Measurements from ENCODE around the gene KCTD15. TPM values are rescaled to one million over a fixed set of nuclear protein-coding genes. Genes with fewer than 3 reads are reported as not detected.

KCTD15 gene
- polyA plus RNA-seq, 1 donor (not counting 4 experiments of a cell fraction or from before 2014, with no cell fraction given) = 16.2 TPM

GRCh38 chr19:33826521-33826920 is 29.9 kb downstream of the KCTD15 start:
- dilution Hi-C loops (cut with MboI; ENCODE audit: extremely low pct_ligation_motif_present, low sequenced_read_pairs) = no loop called here
- H3K9me3 ChIP-seq (ENCODE audit: control insufficient read depth, low read depth, low read length) = no peaks in the 10 kb centered on the region
- no peak overlapping the region for H3K27ac ChIP-seq (ENCODE audit: control insufficient read depth, insufficient read depth, low read length)
- no peak for TF ChIP-seq CTCF (optimal IDR thresholded peaks at IDR 0.05 in 1 of 3, IDR thresholded peaks at IDR 0.05 in 1 of 3, conservative IDR thresholded peaks at IDR 0.05 in 1 of 3; ENCODE audit: extremely low read depth in 1 of 3, insufficient read depth in 2 of 3, low read length in 3 of 3)
- TF ChIP-seq EZH2 (IDR thresholded peaks at IDR 0.05; ENCODE audit: low read length) = no peak
- no peaks in the 10 kb centered on the region for H3K36me3 ChIP-seq (ENCODE audit: control insufficient read depth in 2 of 2, extremely low read depth in 1 of 2, insufficient read depth in 2 of 2, low read length in 2 of 2)
- no peaks in the 10 kb centered on the region for H3K79me2 ChIP-seq (ENCODE audit: control insufficient read depth, insufficient read depth, low read length)
- H3K4me1 ChIP-seq (ENCODE audit: control insufficient read depth, extremely low read depth, insufficient read depth, low read length) = peaks cover 8% of the 10 kb centered on the region
- no peaks in the 10 kb centered on the region for H4K20me1 ChIP-seq (ENCODE audit: control insufficient read depth, extremely low read depth, insufficient read depth, low read length)
- no peak overlapping the region for H2AFZ ChIP-seq (ENCODE audit: control insufficient read depth, low read length)
- H3K4me2 ChIP-seq (ENCODE audit: control insufficient read depth, extremely low read depth, insufficient read depth, low read depth, low read length) = no peak overlapping the region
- no peak for DNase-seq (ENCODE audit: low read depth, low spot score)
- H3K9me1 ChIP-seq (ENCODE audit: control insufficient read depth, extremely low read depth, insufficient read depth, low read length) = no peaks in the 10 kb centered on the region
- H3K27me3 ChIP-seq (ENCODE audit: control insufficient read depth, extremely low read depth, insufficient read depth, low read length) = no peaks in the 10 kb centered on the region
- no peak overlapping the region for H3K9ac ChIP-seq (ENCODE audit: control insufficient read depth, extremely low read depth, insufficient read depth, low read length)
- H3K4me3 ChIP-seq (ENCODE audit: control insufficient read depth in 2 of 3, extremely low read depth in 1 of 3, insufficient read depth in 2 of 3, low read depth in 1 of 3, low read length in 3 of 3) = no peak overlapping the region
- no peak for FAIRE-seq

GRCh38 chr19:33828266-33829075 is 31.8 kb downstream of the KCTD15 start:
- dilution Hi-C loops (cut with MboI; ENCODE audit: extremely low pct_ligation_motif_present, low sequenced_read_pairs) = no loop called here
- Histone ChIP-seq H4K20me1 (ENCODE audit: control insufficient read depth, extremely low read depth, insufficient read depth, low read length) (no peaks in the 10 kb centered on the region), H3K4me3 (ENCODE audit: control insufficient read depth in 2 of 3, extremely low read depth in 1 of 3, insufficient read depth in 2 of 3, low read depth in 1 of 3, low read length in 3 of 3) (no peak overlapping the region), H3K9me3 (ENCODE audit: control insufficient read depth, low read depth, low read length) (no peaks in the 10 kb centered on the region), H2AFZ (ENCODE audit: control insufficient read depth, low read length) (no peak overlapping the region), H3K27me3 (ENCODE audit: control insufficient read depth, extremely low read depth, insufficient read depth, low read length) (no peaks in the 10 kb centered on the region), H3K36me3 (ENCODE audit: control insufficient read depth in 2 of 2, extremely low read depth in 1 of 2, insufficient read depth in 2 of 2, low read length in 2 of 2) (no peaks in the 10 kb centered on the region), H3K9ac (ENCODE audit: control insufficient read depth, extremely low read depth, insufficient read depth, low read length) (no peak overlapping the region), H3K4me1 (ENCODE audit: control insufficient read depth, extremely low read depth, insufficient read depth, low read length) (no peaks in the 10 kb centered on the region), H3K27ac (ENCODE audit: control insufficient read depth, insufficient read depth, low read length) (no peak overlapping the region), H3K4me2 (ENCODE audit: control insufficient read depth, extremely low read depth, insufficient read depth, low read depth, low read length) (no peak overlapping the region), H3K79me2 (ENCODE audit: control insufficient read depth, insufficient read depth, low read length) (no peaks in the 10 kb centered on the region), H3K9me1 (ENCODE audit: control insufficient read depth, extremely low read depth, insufficient read depth, low read length) (no peaks in the 10 kb centered on the region)
- DNase-seq (ENCODE audit: low read depth, low spot score) (no peak), FAIRE-seq (no peak)
- TF ChIP-seq CTCF (optimal IDR thresholded peaks at IDR 0.05 in 1 of 3, IDR thresholded peaks at IDR 0.05 in 1 of 3, conservative IDR thresholded peaks at IDR 0.05 in 1 of 3; ENCODE audit: extremely low read depth in 1 of 3, insufficient read depth in 2 of 3, low read length in 3 of 3) (no peak), EZH2 (IDR thresholded peaks at IDR 0.05; ENCODE audit: low read length) (no peak)
